Liver (tissue), 9 donors: ENCODE results near the gene UGT3A1. TPM values are rescaled to one million over a fixed set of nuclear protein-coding genes. Genes with fewer than 3 reads are reported as not detected.

Source experiments
- DNase-seq: peaks from one replicate; pipeline ENCODE4 v3.0.0-alpha.2; 2017; ENCODE audit warnings: low spot score
- H3K27ac ChIP-seq, 2 donors: one replicate each; pipeline ENCODE4 v1.7.0; 2013; ENCODE audit warnings: inconsistent platforms in 2 of 2, low read length in 2 of 2, control low read depth in 1 of 2, low read depth in 1 of 2, mild to moderate bottlenecking in 1 of 2
- H3K27me3 ChIP-seq, 4 donors: one replicate each; pipeline versions ENCODE4 v1.6.1 to v1.7.0; 2013; ENCODE audit warnings: low read length in 3 of 4, inconsistent platforms in 1 of 4, mild to moderate bottlenecking in 1 of 4, moderate library complexity in 1 of 4; ENCODE audit not compliant: control insufficient read depth in 4 of 4, insufficient read depth in 4 of 4
- H3K36me3 ChIP-seq, 4 donors: one replicate each; pipeline versions ENCODE4 v1.6.1 to v1.7.0; 2013; ENCODE audit warnings: low read length in 3 of 4, mild to moderate bottlenecking in 3 of 4, low read depth in 1 of 4, moderate library complexity in 1 of 4; ENCODE audit not compliant: control insufficient read depth in 4 of 4, insufficient read depth in 3 of 4
- H3K4me1 ChIP-seq, 4 donors: one replicate each; pipeline versions ENCODE4 v1.6.1 to v1.7.0; 2013; ENCODE audit warnings: low read length in 3 of 4, mild to moderate bottlenecking in 3 of 4, moderate library complexity in 1 of 4; ENCODE audit not compliant: control insufficient read depth in 4 of 4, insufficient read depth in 4 of 4
- H3K4me3 ChIP-seq, 3 donors: one replicate each; pipeline versions ENCODE4 v1.6.1 to v1.7.0; 2013; ENCODE audit warnings: low read length in 3 of 3, control low read depth in 1 of 3, low read depth in 1 of 3, mild to moderate bottlenecking in 1 of 3
- H3K9ac ChIP-seq, 2 donors: one replicate each; pipeline ENCODE4 v1.7.0; 2013; ENCODE audit warnings: low read length in 2 of 2, mild to moderate bottlenecking in 2 of 2, moderate library complexity in 2 of 2, control low read depth in 1 of 2, low read depth in 1 of 2
- H3K9me3 ChIP-seq, 4 donors: one replicate each; pipeline versions ENCODE4 v1.6.1 to v1.7.0; 2013; ENCODE audit warnings: low read length in 3 of 4; ENCODE audit not compliant: control insufficient read depth in 4 of 4
- ATF3 ChIP-seq: IDR thresholded peaks from 2 replicates; pipeline ENCODE4 v1.6.1; 2016; ENCODE audit warnings: antibody characterized with exemption
- CTCF ChIP-seq: fragments of 150-350 bp; IDR thresholded peaks from 2 replicates; pipeline ENCODE4 v1.5.1; 2017; ENCODE audit warnings: improper control_type of control experiment, low read depth, low read length; ENCODE audit not compliant: missing input control
- EGR1 ChIP-seq, 2 donors: IDR thresholded peaks; 2 replicates each; pipeline ENCODE4 v1.6.1; 2016 to 2018; ENCODE audit warnings: antibody characterized with exemption in 2 of 2, low read depth in 2 of 2
- FOXA1 ChIP-seq: IDR thresholded peaks from 2 replicates; pipeline ENCODE4 v1.6.1; 2016; ENCODE audit warnings: antibody characterized with exemption
- FOXA2 ChIP-seq: IDR thresholded peaks from 2 replicates; pipeline ENCODE4 v1.6.1; 2016; ENCODE audit warnings: antibody characterized with exemption
- GABPA ChIP-seq, 2 donors: IDR thresholded peaks in 1 of 2; conservative IDR thresholded peaks in 1 of 2; 2 replicates each; pipeline ENCODE4 v1.6.1; 2016; ENCODE audit warnings: antibody characterized with exemption in 2 of 2, mild to moderate bottlenecking in 1 of 2, moderate library complexity in 1 of 2
- HNF4G ChIP-seq: IDR thresholded peaks from 2 replicates; pipeline ENCODE4 v1.6.1; 2016; ENCODE audit warnings: antibody characterized with exemption
- JUND ChIP-seq, 2 donors: IDR thresholded peaks; 2 replicates each; pipeline ENCODE4 v1.6.1; 2016; ENCODE audit warnings: antibody characterized with exemption in 2 of 2
- MAX ChIP-seq: IDR thresholded peaks from 2 replicates; pipeline ENCODE4 v1.6.1; 2016; ENCODE audit warnings: antibody characterized with exemption
- NR2F2 ChIP-seq: IDR thresholded peaks from 2 replicates; pipeline ENCODE4 v1.6.1; 2016; ENCODE audit warnings: antibody characterized with exemption
- RAD21 ChIP-seq, 2 donors: IDR thresholded peaks; 2 replicates each; pipeline ENCODE4 v1.6.1; 2016; ENCODE audit warnings: antibody characterized with exemption in 2 of 2, mild to moderate bottlenecking in 2 of 2
- REST ChIP-seq: IDR thresholded peaks from 2 replicates; pipeline ENCODE4 v1.6.1; 2016; ENCODE audit warnings: antibody characterized with exemption, mild to moderate bottlenecking
- RXRA ChIP-seq, 2 donors: IDR thresholded peaks; 2 replicates each; pipeline ENCODE4 v1.6.1; 2017 to 2018; ENCODE audit warnings: antibody characterized with exemption in 2 of 2, mild to moderate bottlenecking in 1 of 2
- SP1 ChIP-seq: IDR thresholded peaks from 2 replicates; pipeline ENCODE4 v1.6.1; 2018; ENCODE audit warnings: antibody characterized with exemption, mild to moderate bottlenecking
- TAF1 ChIP-seq: conservative IDR thresholded peaks from 2 replicates; pipeline ENCODE4 v1.6.1; 2016; ENCODE audit warnings: antibody characterized with exemption, mild to moderate bottlenecking
- YY1 ChIP-seq: IDR thresholded peaks from 2 replicates; pipeline ENCODE4 v1.6.1; 2016; ENCODE audit warnings: antibody characterized with exemption, mild to moderate bottlenecking
- ZBTB33 ChIP-seq: IDR thresholded peaks from 2 replicates; pipeline ENCODE4 v1.6.1; 2016; ENCODE audit warnings: antibody characterized with exemption
- WGBS: extraction: QIAGEN DNeasy Blood & Tissue Kit; methylation state at CpG from one replicate; pipeline ENCODE4 v1.1.7; 2013; 5-methylcytosine and 5-hydroxymethylcytosine counted together
- polyA plus RNA-seq, 2 donors: library from polyadenylated mRNA; stranded (reverse) in 1 of 2; unstranded in 1 of 2; fragments of 200-250 nt in 1 of 2; fragments of >200 nt in 1 of 2; fragmentation: Nextera tagmentation in 1 of 2; extraction: Ambion mirVana in 1 of 2; gene quantifications; one replicate each; pipeline versions ENCODE4 v1.2.1 to v1.2.3, GENCODE V29; 2013 to 2015
- total RNA-seq, 2 donors: library from RNA; depleted of rRNA; stranded (reverse); fragments of >200 nt; gene quantifications; one replicate each; pipeline ENCODE4 v1.2.3, GENCODE V29; 2014
- donor health status: healthy.
- donor health status: healthy.
- donor health status: healthy.
- donor health status: healthy.
- donor health status: healthy.

Gene UGT3A1
- total and polyA plus RNA-seq, 4 donors: 0.28 to 60.6 (median 21.0) TPM

- no peak overlapping the region for H3K9ac ChIP-seq
- no peaks in the 10 kb centered on the region for H3K27me3 ChIP-seq
- no peaks in the 10 kb centered on the region for H3K36me3 ChIP-seq
- no peak overlapping the region for H3K27ac ChIP-seq
- H3K4me1 ChIP-seq: no peaks in the 10 kb centered on the region
- H3K9me3 ChIP-seq: no peaks in the 10 kb centered on the region
- DNase-seq: no peak
- TF ChIP-seq CTCF (no peak), RAD21 (IDR thresholded peaks at IDR 0.05) (no peak), FOXA1 (no peak), MAX (no peak), ATF3 (no peak), YY1 (no peak), HNF4G (no peak), ZBTB33 (no peak), JUND (IDR thresholded peaks at IDR 0.05) (no peak), REST (no peak), EGR1 (IDR thresholded peaks at IDR 0.05; ENCODE audit: low read depth in 2 of 2) (no peak), FOXA2 (no peak), GABPA (IDR thresholded peaks at IDR 0.05 in 1 of 2, conservative IDR thresholded peaks at IDR 0.05 in 1 of 2) (no peak), SP1 (no peak), NR2F2 (no peak), RXRA (IDR thresholded peaks at IDR 0.05) (no peak)
- 88% methylated on average over 6 of the region's 6 CpGs for WGBS
- H3K4me3 ChIP-seq: no peak overlapping the region
These were observed 40.0 kb upstream of the UGT3A1 start for GRCh38 chr5:36031223-36031622.

GRCh38 chr5:36029914-36030313 is 38.7 kb upstream of the UGT3A1 start:
- no peaks in the 10 kb centered on the region for H3K4me1 ChIP-seq
- no peak overlapping the region for H3K4me3 ChIP-seq
- no peaks in the 10 kb centered on the region for H3K36me3 ChIP-seq
- no peak overlapping the region for H3K27ac ChIP-seq
- H3K9me3 ChIP-seq: no peaks in the 10 kb centered on the region
- DNase-seq: no peak
- WGBS: 96% methylated on average over 1 of the region's 1 CpG
- no peaks in the 10 kb centered on the region for H3K27me3 ChIP-seq
- H3K9ac ChIP-seq: no peak overlapping the region
- TF ChIP-seq ATF3: no peak
- TF ChIP-seq HNF4G: no peak
- no peak for TF ChIP-seq ZBTB33
- no peak for TF ChIP-seq REST
- no peak for TF ChIP-seq SP1
- no peak for TF ChIP-seq JUND (IDR thresholded peaks at IDR 0.05)
- no peak for TF ChIP-seq RXRA (IDR thresholded peaks at IDR 0.05)
- TF ChIP-seq TAF1: no peak
- TF ChIP-seq YY1: no peak
- no peak for TF ChIP-seq FOXA1
- TF ChIP-seq NR2F2: no peak
